ENCODE results near the gene CRISPLD2. TPM values are rescaled to one million over a fixed set of nuclear protein-coding genes. Genes with fewer than 3 reads are reported as not detected.

CRISPLD2 gene
- total and polyA plus RNA-seq, 10 of the 15 experiments (the other 5 are each of a cell fraction or from before 2014, with no cell fraction given) = 0.03 to 0.30 (median 0.08) TPM; not detected in 5

DNA sequence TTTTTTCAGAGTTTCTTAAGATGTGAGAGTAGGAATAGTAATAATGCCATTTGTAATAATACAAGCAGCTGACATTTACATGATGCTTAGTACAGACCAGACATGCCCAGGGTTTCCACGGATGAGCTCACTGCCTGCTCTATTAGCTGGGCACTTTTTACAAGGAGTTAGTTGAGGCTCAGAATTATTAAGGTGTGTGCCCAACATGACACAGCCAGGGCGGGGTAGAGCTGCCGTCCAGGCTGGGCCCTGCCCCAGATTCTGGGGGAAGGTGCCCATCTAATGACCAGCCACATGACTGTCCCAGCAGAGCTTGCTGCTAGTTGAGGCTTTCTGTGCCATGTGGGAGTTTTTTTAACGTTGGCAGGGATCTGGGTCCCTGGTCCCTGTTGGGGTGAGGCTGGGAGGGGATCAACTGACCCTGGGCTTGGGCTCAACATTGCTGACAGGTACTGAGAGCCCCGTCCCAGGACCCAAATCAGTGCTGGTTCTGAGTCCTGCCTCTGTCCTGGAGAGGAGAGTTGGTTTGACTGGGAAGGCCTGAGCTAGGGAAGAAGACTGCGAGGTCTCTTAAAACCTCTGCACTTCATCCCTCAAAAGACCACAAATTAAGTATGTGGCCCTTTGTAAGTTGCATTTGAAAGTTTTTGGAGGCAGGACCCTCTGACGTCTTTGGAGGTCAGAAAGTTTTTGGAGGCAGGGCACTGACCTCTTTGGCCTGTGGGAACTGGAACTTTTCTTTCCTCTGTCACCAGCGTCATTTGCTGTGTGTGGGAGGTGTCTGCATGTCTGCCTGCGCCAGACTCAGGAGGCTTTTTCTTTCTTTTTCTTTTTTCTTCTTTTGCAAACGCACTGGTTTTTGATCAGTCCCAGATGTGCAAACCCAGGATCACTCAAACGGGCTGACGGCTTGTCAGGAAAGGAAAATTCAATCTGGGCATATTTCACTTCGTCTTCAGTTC is 2.2 kb downstream of the CRISPLD2 start (continued):
- TF ChIP-seq SREBF1 (IDR thresholded peaks at IDR 0.05; ENCODE audit: low read length) = no peak

DNA sequence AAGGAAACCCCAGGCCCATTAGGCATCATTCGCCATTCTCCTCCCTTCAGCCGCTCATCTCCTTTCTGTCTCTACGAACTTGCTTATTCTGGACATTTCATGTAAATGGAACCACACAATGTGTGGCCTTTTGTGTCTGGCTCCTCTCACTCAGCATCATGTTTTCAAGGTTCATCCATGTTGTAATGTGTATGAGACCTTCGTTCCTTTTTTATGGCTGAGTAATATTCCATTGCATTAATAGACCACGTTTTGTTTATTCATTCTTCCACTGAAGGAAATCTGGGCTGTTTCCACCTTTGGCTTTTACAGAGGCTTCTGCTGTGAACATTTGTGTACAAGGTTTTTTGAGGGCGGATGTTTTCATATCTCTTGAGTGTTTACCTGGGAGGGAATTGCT is 3.2 kb downstream of the CRISPLD2 start:
- Histone ChIP-seq H3K4me1 (ENCODE audit: control insufficient read depth, insufficient read depth, low read length) (no peaks in the 10 kb centered on the region), H3K79me2 (ENCODE audit: control insufficient read depth, insufficient read depth, low read length) (no peaks in the 10 kb centered on the region), H3K4me3 (no peak overlapping the region), H2AFZ (ENCODE audit: control insufficient read depth, low read depth, low read length) (no peak overlapping the region), H3K27ac (ENCODE audit: control insufficient read depth, insufficient read depth) (no peak overlapping the region), H3K36me3 (ENCODE audit: control insufficient read depth in 2 of 2, insufficient read depth in 2 of 2, low read length in 1 of 2) (no peaks in the 10 kb centered on the region), H4K20me1 (ENCODE audit: control insufficient read depth, insufficient read depth) (no peaks in the 10 kb centered on the region), H3K27me3 (replicated peaks in 1 of 2; ENCODE audit: control insufficient read depth in 2 of 2, insufficient read depth in 2 of 2, low read length in 1 of 2) (peaks cover 8 to 11% of the 10 kb centered on the region in 2 experiments; a peak in 3 of 4 replicates), H3K9ac (ENCODE audit: control insufficient read depth, insufficient read depth, low read length) (no peak overlapping the region), H3K4me2 (ENCODE audit: control insufficient read depth, insufficient read depth) (no peak overlapping the region), H3K9me3 (replicated peaks; ENCODE audit: control insufficient read depth, insufficient read depth, low read length) (no peaks in the 10 kb centered on the region; the same call in 2 of the 3 replicates)
- SMC1A ChIA-PET (ENCODE audit: uncharacterized antibody, unreplicated experiment) = no interaction called here
- POLR2A ChIA-PET = no interaction called here
- no peak for ATAC-seq
- RAD21 ChIA-PET (ENCODE audit: unreplicated experiment) = no interaction called here
- DNase-seq (ENCODE audit: low read depth, low spot score) = no peak
- in situ Hi-C loops (cut with MboI) (no loop called here), intact Hi-C loops (cut with micrococcal nuclease; ENCODE audit: unreplicated experiment) (no loop called here)
- WGBS (ENCODE audit: insufficient coverage, insufficient replicate concordance, low lambda C conversion rate, missing lambda C conversion rate) = 60% methylated on average over 6 of the region's 6 CpGs
- TF ChIP-seq, protein P1, sequence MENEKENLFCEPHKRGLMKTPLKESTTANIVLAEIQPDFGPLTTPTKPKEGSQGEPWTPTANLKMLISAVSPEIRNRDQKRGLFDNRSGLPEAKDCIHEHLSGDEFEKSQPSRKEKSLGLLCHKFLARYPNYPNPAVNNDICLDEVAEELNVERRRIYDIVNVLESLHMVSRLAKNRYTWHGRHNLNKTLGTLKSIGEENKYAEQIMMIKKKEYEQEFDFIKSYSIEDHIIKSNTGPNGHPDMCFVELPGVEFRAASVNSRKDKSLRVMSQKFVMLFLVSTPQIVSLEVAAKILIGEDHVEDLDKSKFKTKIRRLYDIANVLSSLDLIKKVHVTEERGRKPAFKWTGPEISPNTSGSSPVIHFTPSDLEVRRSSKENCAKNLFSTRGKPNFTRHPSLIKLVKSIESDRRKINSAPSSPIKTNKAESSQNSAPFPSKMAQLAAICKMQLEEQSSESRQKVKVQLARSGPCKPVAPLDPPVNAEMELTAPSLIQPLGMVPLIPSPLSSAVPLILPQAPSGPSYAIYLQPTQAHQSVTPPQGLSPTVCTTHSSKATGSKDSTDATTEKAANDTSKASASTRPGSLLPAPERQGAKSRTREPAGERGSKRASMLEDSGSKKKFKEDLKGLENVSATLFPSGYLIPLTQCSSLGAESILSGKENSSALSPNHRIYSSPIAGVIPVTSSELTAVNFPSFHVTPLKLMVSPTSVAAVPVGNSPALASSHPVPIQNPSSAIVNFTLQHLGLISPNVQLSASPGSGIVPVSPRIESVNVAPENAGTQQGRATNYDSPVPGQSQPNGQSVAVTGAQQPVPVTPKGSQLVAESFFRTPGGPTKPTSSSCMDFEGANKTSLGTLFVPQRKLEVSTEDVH (IDR thresholded peaks at IDR 0.05; ENCODE audit: low read depth, partially characterized antibody) = no peak
- TF ChIP-seq PAX8 (IDR thresholded peaks at IDR 0.05) = no peak
- no peak for TF ChIP-seq SIX5 (IDR thresholded peaks at IDR 0.05; ENCODE audit: low read depth, low read length, severe bottlenecking)
- TF ChIP-seq, protein P2, sequence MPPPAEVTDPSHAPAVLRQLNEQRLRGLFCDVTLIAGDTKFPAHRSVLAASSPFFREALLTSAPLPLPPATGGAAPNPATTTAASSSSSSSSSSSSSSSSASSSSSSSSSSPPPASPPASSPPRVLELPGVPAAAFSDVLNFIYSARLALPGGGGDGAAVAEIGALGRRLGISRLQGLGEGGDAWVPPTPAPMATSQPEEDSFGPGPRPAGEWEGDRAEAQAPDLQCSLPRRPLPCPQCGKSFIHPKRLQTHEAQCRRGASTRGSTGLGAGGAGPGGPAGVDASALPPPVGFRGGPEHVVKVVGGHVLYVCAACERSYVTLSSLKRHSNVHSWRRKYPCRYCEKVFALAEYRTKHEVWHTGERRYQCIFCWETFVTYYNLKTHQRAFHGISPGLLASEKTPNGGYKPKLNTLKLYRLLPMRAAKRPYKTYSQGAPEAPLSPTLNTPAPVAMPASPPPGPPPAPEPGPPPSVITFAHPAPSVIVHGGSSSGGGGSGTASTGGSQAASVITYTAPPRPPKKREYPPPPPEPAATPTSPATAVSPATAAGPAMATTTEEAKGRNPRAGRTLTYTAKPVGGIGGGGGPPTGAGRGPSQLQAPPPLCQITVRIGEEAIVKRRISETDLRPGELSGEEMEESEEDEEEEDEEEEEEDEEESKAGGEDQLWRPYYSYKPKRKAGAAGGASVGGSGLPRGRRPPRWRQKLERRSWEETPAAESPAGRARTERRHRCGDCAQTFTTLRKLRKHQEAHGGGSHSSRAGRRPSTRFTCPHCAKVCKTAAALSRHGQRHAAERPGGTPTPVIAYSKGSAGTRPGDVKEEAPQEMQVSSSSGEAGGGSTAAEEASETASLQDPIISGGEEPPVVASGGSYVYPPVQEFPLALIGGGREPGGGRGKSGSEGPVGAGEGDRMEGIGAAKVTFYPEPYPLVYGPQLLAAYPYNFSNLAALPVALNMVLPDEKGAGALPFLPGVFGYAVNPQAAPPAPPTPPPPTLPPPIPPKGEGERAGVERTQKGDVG (CRISPR knock-in tag; IDR thresholded peaks at IDR 0.05) = no peak
- no peak for TF ChIP-seq BRCA1 (IDR thresholded peaks at IDR 0.05; ENCODE audit: low read depth, low read length)
- TF ChIP-seq IKZF1 (conservative IDR thresholded peaks at IDR 0.05) = no peak
- TF ChIP-seq, protein P3, sequence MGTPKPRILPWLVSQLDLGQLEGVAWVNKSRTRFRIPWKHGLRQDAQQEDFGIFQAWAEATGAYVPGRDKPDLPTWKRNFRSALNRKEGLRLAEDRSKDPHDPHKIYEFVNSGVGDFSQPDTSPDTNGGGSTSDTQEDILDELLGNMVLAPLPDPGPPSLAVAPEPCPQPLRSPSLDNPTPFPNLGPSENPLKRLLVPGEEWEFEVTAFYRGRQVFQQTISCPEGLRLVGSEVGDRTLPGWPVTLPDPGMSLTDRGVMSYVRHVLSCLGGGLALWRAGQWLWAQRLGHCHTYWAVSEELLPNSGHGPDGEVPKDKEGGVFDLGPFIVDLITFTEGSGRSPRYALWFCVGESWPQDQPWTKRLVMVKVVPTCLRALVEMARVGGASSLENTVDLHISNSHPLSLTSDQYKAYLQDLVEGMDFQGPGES (IDR thresholded peaks at IDR 0.05) = no peak
- CTCF ChIA-PET = no interaction called here
- BruUV-seq (replicated peaks) = no TSS peak
- no peak for FAIRE-seq

Data from GM12878 (cell line).